Muscle layer of colon (tissue), 2 donors: ENCODE data around the gene WWOX.

Experiments used
- H3K27ac ChIP-seq: one replicate; pipeline ENCODE4 v1.7.0; 2013; ENCODE audit warnings: low read depth, mild to moderate bottlenecking, low read length, moderate library complexity
- H3K27me3 ChIP-seq, 2 donors: one replicate each; pipeline ENCODE4 v1.7.0; 2013; ENCODE audit warnings: low read length in 2 of 2, mild to moderate bottlenecking in 2 of 2; ENCODE audit not compliant: insufficient read depth in 2 of 2, control insufficient read depth in 1 of 2
- H3K36me3 ChIP-seq: one replicate; pipeline ENCODE4 v1.7.0; 2013; ENCODE audit warnings: mild to moderate bottlenecking, low read length; ENCODE audit not compliant: insufficient read depth
- H3K4me1 ChIP-seq: one replicate; pipeline ENCODE4 v1.7.0; 2013; ENCODE audit warnings: mild to moderate bottlenecking, low read length; ENCODE audit not compliant: insufficient read depth
- H3K4me3 ChIP-seq, 2 donors: one replicate each; pipeline ENCODE4 v1.7.0; 2013; ENCODE audit warnings: low read length in 2 of 2, low read depth in 1 of 2, mild to moderate bottlenecking in 1 of 2, moderate library complexity in 1 of 2
- H3K9ac ChIP-seq: one replicate; pipeline ENCODE4 v1.7.0; 2013; ENCODE audit warnings: low read length
- H3K9me3 ChIP-seq: one replicate; pipeline ENCODE4 v1.7.0; 2013; ENCODE audit warnings: mild to moderate bottlenecking, low read length
- donor health status: abdominal sarcoma.
- donor health status: Adenocarcinoma of cecum.

WWOX gene

DNA sequence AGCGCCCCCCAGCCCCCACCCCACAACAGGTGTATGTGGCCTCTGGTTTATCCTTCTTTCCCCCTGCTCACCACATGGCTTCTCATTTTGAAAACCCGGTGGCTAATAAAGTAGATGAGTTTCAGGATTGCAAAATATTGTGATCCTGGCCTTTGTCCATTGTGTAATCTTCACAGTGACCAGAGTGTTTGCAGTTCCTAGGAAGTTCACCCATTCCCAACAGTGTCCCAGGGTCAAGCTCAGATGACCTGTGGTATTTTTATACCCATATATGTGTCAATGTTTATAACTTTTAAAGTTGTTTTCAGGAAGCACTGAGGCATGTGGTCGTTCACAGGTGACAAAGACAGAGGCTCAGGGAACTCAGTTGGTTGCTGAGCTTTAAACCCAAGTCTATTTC is 721.9 kb downstream of the WWOX start:
- H3K9ac ChIP-seq = no peak overlapping the region
- no peaks in the 10 kb centered on the region for H3K27me3 ChIP-seq
- no peak overlapping the region for H3K27ac ChIP-seq
- no peaks in the 10 kb centered on the region for H3K36me3 ChIP-seq
- H3K4me3 ChIP-seq = no peak overlapping the region
- no peaks in the 10 kb centered on the region for H3K9me3 ChIP-seq
- peaks cover 19% of the 10 kb centered on the region for H3K4me1 ChIP-seq

DNA sequence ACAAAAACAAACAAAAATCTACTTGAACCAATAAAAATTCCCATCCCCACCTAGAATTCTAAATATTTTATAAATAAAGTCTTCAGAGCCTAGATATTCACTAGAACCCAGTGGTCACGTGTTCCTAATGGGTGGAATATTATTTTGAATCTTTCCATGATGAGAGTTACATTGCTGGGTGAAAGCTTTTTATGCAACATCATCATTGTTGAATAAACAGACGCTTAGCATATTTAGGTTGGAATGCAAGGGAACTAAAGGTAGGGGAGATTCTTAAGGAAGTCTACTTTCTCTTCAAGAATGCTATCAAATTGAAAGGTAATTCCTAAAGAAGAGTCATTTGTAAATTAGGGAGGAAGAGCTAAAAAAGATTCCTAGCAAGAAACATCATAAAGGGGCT is 723.1 kb downstream of the WWOX start:
- H3K4me3 ChIP-seq = no peak overlapping the region
- peaks cover 7% of the 10 kb centered on the region for H3K4me1 ChIP-seq
- no peak overlapping the region for H3K9ac ChIP-seq
- no peaks in the 10 kb centered on the region for H3K27me3 ChIP-seq
- no peaks in the 10 kb centered on the region for H3K36me3 ChIP-seq
- no peak overlapping the region for H3K27ac ChIP-seq
- no peaks in the 10 kb centered on the region for H3K9me3 ChIP-seq

DNA sequence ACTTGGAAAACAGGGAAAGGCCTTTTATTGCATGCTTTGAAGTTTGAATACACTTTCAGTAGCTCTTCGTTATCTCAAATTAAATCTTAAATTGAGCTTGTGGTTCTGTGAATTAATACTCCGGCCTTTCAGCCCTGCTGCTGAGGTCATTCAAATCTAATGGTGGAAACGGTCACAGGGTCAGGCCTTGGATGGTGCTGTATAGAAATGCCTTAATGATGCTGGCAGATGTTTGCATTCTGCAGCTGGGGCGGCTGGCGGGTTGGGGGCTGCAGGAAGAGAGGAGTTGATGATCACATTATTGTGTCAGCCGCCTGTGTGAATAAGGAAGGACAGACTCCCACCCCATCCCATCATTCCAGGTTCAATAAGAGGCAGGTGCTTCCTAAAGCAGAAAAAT is 723.6 kb downstream of the WWOX start:
- Histone ChIP-seq H3K27me3 (no peaks in the 10 kb centered on the region), H3K9ac (no peak overlapping the region), H3K27ac (no peak overlapping the region), H3K9me3 (no peaks in the 10 kb centered on the region), H3K36me3 (no peaks in the 10 kb centered on the region), H3K4me1 (peaks cover 2% of the 10 kb centered on the region), H3K4me3 (no peak overlapping the region)

DNA sequence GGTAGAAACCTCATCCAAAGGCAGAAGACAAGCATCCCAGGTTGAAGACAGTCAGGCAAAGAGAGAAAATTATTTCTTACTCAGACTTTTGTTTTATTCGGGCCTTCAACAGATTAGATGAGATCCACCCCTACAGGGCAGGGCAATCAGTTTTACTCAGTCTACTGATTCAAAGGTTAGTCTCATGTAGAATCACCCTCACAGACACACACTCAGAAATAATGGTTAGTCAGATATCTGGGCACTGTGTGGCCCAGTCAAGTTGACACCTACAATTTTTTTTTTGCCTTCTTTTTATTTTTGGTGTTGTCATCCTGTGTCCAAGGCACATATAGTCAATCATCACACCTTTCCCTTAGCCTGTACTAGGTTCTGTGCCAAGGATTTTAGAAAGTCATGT is 729.8 kb downstream of the WWOX start:
- H3K4me3 ChIP-seq = no peak overlapping the region
- no peaks in the 10 kb centered on the region for H3K27me3 ChIP-seq
- H3K9me3 ChIP-seq = no peaks in the 10 kb centered on the region
- no peaks in the 10 kb centered on the region for H3K36me3 ChIP-seq
- no peak overlapping the region for H3K27ac ChIP-seq
- no peak overlapping the region for H3K9ac ChIP-seq
- no peaks in the 10 kb centered on the region for H3K4me1 ChIP-seq

DNA sequence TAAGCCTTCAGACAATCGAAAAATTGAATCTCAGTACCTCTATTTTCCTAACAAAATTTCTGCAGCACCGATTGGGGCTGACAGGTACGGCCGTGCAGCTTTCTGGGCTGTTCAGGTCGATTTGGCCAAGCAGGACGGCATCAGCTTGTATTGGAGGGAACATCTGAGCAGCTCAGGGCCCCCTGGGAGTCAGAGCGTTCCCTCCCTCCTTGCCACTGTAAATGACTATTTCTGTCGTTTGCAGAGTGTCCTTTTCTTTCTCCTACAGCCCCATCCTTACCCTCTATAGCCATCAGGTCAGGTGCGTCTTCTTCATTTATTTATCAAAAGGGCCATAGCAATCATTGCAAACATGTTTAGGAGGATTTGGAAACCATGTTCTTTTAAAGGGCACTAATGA is 731.1 kb downstream of the WWOX start:
- Histone ChIP-seq H3K36me3 (no peaks in the 10 kb centered on the region), H3K27ac (no peak overlapping the region), H3K4me1 (no peaks in the 10 kb centered on the region), H3K4me3 (no peak overlapping the region), H3K9me3 (no peaks in the 10 kb centered on the region), H3K27me3 (no peaks in the 10 kb centered on the region), H3K9ac (no peak overlapping the region)

DNA sequence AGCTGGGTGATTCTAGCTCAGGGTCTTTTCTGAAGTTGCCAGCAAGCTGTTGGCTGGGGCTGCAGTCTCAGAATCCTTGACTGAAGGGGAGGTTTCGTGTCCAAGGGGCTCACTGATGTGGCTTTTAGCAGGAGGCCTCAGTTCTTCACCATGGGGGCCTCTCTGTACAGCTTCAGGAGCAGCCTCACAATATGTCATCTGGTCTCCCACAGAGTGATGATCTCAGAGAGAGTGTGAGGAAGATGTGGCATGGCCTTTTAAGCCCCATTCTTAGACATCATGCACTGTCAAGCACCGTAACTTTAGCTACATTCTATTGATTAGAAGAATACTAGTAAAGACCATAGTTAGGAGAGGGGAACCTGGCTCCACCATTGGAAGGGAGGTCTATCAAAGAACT is 732.6 kb downstream of the WWOX start:
- Histone ChIP-seq H3K27ac (no peak overlapping the region), H3K9ac (no peak overlapping the region), H3K4me3 (no peak overlapping the region), H3K27me3 (no peaks in the 10 kb centered on the region), H3K9me3 (no peaks in the 10 kb centered on the region), H3K36me3 (no peaks in the 10 kb centered on the region), H3K4me1 (no peaks in the 10 kb centered on the region)

DNA sequence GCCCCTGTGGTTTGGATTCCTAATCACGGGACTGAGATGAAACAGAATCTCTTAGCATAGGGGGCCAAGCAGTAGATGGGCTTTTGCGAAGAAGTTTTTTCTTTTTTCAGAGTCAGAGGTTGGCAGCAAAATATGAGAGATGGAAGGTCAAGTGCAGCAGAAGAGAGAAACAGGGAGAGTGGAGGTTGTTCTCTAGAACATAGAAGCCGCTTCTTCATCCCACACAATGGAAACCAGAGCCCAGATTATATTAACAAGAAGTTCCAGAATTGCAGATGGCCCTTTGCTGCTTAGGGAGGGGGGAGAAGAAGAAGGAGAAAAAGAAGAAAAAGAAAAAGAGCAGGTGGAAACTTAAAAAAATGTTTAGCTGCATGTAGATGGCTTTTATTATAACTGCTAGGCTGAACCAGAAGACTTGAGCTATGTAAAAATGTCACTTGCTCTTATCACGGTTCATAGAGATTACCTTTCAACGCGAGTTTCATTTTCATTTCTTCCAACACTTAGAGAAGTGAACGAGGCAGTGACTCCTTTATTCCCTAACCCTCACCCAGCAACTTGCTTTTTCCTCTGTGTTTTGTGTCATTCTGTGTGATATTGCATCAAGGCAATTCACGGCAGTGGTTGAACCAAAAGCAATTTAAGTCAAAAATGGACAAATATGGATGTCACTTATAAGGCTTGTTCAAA is 737.5 kb downstream of the WWOX start:
- no peak overlapping the region for H3K9ac ChIP-seq
- H3K27me3 ChIP-seq = no peaks in the 10 kb centered on the region
- H3K9me3 ChIP-seq = no peaks in the 10 kb centered on the region
- no peaks in the 10 kb centered on the region for H3K4me1 ChIP-seq
- H3K27ac ChIP-seq = no peak overlapping the region
- no peak overlapping the region for H3K4me3 ChIP-seq
- no peaks in the 10 kb centered on the region for H3K36me3 ChIP-seq

DNA sequence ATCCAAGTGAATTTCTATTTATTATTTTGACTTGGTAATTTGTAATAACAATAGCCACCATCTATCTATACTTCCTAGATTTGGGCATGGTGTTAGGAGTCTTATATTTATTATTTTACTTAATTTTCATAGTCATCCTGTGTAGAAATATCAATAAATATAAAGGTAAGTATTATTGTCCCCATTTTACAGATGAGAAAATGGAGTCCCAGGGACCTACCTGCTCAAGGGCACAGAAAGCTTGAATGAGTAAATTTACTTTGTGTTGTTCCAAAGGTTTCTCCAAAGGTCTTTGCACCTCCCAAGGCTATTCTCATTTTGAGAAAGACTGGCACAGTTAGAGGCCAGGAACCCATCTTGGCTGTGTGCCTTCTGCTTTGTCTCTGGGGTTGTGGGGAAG is 738.3 kb downstream of the WWOX start:
- H3K4me1 ChIP-seq = no peaks in the 10 kb centered on the region
- H3K36me3 ChIP-seq = no peaks in the 10 kb centered on the region
- no peaks in the 10 kb centered on the region for H3K9me3 ChIP-seq
- no peak overlapping the region for H3K27ac ChIP-seq
- H3K4me3 ChIP-seq = no peak overlapping the region
- no peaks in the 10 kb centered on the region for H3K27me3 ChIP-seq
- H3K9ac ChIP-seq = no peak overlapping the region

DNA sequence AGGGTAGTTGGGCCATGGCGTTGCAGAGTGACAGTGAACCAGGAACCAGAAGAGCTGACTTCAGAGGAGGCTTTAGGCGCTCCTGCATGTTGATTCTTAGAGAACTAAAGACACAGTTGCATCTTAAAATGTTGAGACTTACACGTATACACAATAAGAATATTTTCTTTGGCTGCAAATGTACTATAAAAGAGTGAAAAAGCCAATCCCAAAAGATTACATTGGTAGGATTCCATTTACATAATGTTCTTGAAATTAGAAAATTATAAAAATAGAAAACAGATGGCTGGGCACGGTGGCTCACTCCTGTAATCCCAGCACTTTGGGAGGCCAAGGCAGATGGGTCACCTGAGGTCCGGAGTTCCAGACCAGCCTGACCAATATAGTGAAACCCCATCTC is 738.8 kb downstream of the WWOX start:
- H3K27me3 ChIP-seq = no peaks in the 10 kb centered on the region
- H3K36me3 ChIP-seq = no peaks in the 10 kb centered on the region
- no peak overlapping the region for H3K27ac ChIP-seq
- H3K4me1 ChIP-seq = peaks cover 4% of the 10 kb centered on the region
- no peak overlapping the region for H3K9ac ChIP-seq
- no peaks in the 10 kb centered on the region for H3K9me3 ChIP-seq
- H3K4me3 ChIP-seq = no peak overlapping the region

DNA sequence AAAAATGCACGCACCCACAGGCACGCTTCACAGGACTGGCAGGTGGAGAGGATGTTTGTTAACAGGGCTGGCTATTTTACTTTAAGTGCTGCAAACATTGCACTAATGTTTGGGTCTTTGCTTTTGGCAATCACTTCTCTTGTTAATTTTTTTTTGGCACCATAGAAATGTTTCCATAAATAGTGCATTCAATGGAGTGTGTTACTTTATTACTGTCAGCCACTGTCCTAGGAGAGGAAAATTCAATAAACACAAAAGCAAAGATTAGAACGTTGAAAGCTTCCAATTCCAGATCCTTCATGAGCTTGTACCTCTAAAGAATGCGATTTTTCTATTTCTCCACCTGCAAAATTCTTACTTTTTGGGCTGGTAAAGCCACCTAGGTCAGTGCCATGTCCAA is 743.5 kb downstream of the WWOX start:
- H3K27me3 ChIP-seq = no peaks in the 10 kb centered on the region
- no peak overlapping the region for H3K27ac ChIP-seq
- no peak overlapping the region for H3K4me3 ChIP-seq
- no peak overlapping the region for H3K9ac ChIP-seq
- no peaks in the 10 kb centered on the region for H3K36me3 ChIP-seq
- H3K9me3 ChIP-seq = no peaks in the 10 kb centered on the region
- peaks cover 12% of the 10 kb centered on the region for H3K4me1 ChIP-seq

DNA sequence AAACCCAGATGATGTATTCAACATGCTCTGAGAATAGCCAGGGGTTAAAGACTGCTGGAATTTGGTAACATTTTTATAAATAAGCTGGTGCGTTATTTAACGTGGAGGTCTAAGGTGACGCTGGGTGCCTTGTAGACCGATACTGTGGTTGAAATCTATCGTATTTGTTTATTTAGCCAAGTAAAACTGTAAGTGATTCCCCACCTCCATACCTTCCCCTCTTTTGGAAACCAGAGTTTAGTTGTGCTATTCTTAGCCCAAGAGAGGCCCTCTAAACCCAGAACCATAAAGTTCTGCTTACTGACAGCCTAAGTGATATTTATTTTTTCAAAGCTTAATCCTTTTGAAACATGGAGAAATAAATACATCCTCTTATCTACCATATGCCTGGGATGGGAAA is 744.5 kb downstream of the WWOX start:
- Histone ChIP-seq H3K27ac (no peak overlapping the region), H3K4me3 (no peak overlapping the region), H3K4me1 (peaks cover 12% of the 10 kb centered on the region), H3K9ac (no peak overlapping the region), H3K27me3 (no peaks in the 10 kb centered on the region), H3K36me3 (no peaks in the 10 kb centered on the region), H3K9me3 (no peaks in the 10 kb centered on the region)

DNA sequence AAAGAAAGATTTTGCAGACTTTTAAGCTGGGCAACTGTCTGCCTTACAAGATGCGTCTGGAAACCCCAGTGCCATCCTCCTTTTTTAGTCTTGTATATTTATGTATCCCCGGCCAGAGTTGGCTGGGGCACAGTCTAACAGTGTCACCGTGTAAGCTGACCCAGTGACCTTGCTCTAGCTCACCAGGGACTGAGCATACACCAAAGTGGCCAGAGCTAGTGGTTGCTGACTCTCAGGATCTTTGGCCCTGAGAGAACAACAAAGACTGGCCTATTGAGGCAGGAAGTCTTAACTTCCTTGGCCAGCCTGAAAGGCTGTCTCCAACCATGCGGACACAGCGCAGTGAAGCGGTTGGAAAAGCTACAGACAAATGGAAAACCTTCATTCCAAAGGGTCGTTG is 745.2 kb downstream of the WWOX start:
- Histone ChIP-seq H3K36me3 (no peaks in the 10 kb centered on the region), H3K4me1 (peaks cover 12% of the 10 kb centered on the region), H3K9ac (no peak overlapping the region), H3K4me3 (no peak overlapping the region), H3K9me3 (no peaks in the 10 kb centered on the region), H3K27me3 (no peaks in the 10 kb centered on the region), H3K27ac (no peak overlapping the region)
